Measurements from ENCODE around the gene LCN10. TPM values are rescaled to one million over a fixed set of nuclear protein-coding genes. Genes with fewer than 3 reads are reported as not detected.
A peak's percentile ranks its signal among the peaks of the same experiment; 100 is the strongest.

Gene LCN10
- total RNA-seq, 2 experiments from 2014 or later: 2.6 to 3.2 TPM

GRCh38 chr9:136695955-136696354 lies 46.8 kb downstream of the LCN10 start:
- DNase-seq (no peak), ATAC-seq (no peak)
- ChIA-PET POLR2A (interaction anchor here (1.0 kb wide), 1 partner anchor 32 kb away, joined by 4 read pairs; no protein-coding TSS in a partner anchor), CTCF (interaction anchor here (0.8 to 1.3 kb wide), 3 partner anchors 10 to 208 kb away, joined by 3 read pairs; no protein-coding TSS in a partner anchor)
- Mint-ChIP-seq H3K4me3 (no peak overlapping the region), H3K36me3 (ENCODE audit: low read depth) (no peaks in the 10 kb centered on the region), H3K27me3 (peaks cover 11% of the 10 kb centered on the region), H3K4me1 (ENCODE audit: low read depth) (peaks cover 11% of the 10 kb centered on the region), H3K27ac (no peak overlapping the region), H3K9me3 (no peaks in the 10 kb centered on the region)
- intact Hi-C loops (cut with micrococcal nuclease): no loop called here
- TF ChIP-seq CTCF (IDR thresholded peaks at IDR 0.05): no peak

- no peak overlapping the region for H3K27ac Mint-ChIP-seq
- DNase-seq (no peak), ATAC-seq (no peak)
- TF ChIP-seq CTCF (IDR thresholded peaks at IDR 0.05): no peak
- peaks cover 9% of the 10 kb centered on the region for H3K4me1 Mint-ChIP-seq (ENCODE audit: low read depth)
- intact Hi-C loops (cut with micrococcal nuclease): no loop called here
- CTCF ChIA-PET: interaction anchor here (0.8 to 1.9 kb wide), 4 partner anchors 11 to 211 kb away, joined by 3 to 8 read pairs (median 3); no protein-coding TSS in a partner anchor
- POLR2A ChIA-PET: interaction anchor here (1.0 kb wide), 1 partner anchor 33 kb away, joined by 4 read pairs; no protein-coding TSS in a partner anchor
- H3K9me3 Mint-ChIP-seq: no peaks in the 10 kb centered on the region
- no peak overlapping the region for H3K4me3 Mint-ChIP-seq
- H3K27me3 Mint-ChIP-seq: peaks cover 11% of the 10 kb centered on the region
- H3K36me3 Mint-ChIP-seq (ENCODE audit: low read depth): no peaks in the 10 kb centered on the region
Observed at GRCh38 chr9:136695435-136695895, 47.3 kb downstream of the LCN10 start.

GRCh38 chr9:136694872-136695247 lies 47.9 kb downstream of the LCN10 start:
- H3K4me3 Mint-ChIP-seq: no peak overlapping the region
- intact Hi-C loops (cut with micrococcal nuclease): no loop called here
- no peak for TF ChIP-seq CTCF (IDR thresholded peaks at IDR 0.05)

GRCh38 chr9:136694163-136694871 lies 48.4 kb downstream of the LCN10 start:
- POLR2A ChIA-PET: interaction anchor here (1.4 kb wide), 1 partner anchor 33 kb away, joined by 4 read pairs; no protein-coding TSS in a partner anchor
- CTCF ChIA-PET: interaction anchor here (0.9 to 1.9 kb wide), 4 partner anchors 18 to 210 kb away, joined by 3 to 8 read pairs (median 4); no protein-coding TSS in a partner anchor
- no peak overlapping the region for H3K27ac Mint-ChIP-seq
- H3K4me1 Mint-ChIP-seq (ENCODE audit: low read depth): peaks cover 5% of the 10 kb centered on the region
- peak; percentile 57 for TF ChIP-seq CTCF (IDR thresholded peaks at IDR 0.05)
- intact Hi-C loops (cut with micrococcal nuclease): no loop called here
- DNase-seq: peak; percentile 54
- H3K9me3 Mint-ChIP-seq: no peaks in the 10 kb centered on the region
- ATAC-seq: peak; percentile 75
- H3K4me3 Mint-ChIP-seq: no peak overlapping the region
- no peaks in the 10 kb centered on the region for H3K36me3 Mint-ChIP-seq (ENCODE audit: low read depth)
- peaks cover 9% of the 10 kb centered on the region for H3K27me3 Mint-ChIP-seq

More at GRCh38 chr9:136694872-136695247, 47.9 kb downstream of the LCN10 start:
- Mint-ChIP-seq H3K9me3 (no peaks in the 10 kb centered on the region), H3K27me3 (peaks cover 9% of the 10 kb centered on the region), H3K4me1 (ENCODE audit: low read depth) (peaks cover 5% of the 10 kb centered on the region), H3K36me3 (ENCODE audit: low read depth) (no peaks in the 10 kb centered on the region), H3K27ac (no peak overlapping the region)
- CTCF ChIA-PET: interaction anchor here (1.9 kb wide), 1 partner anchor 211 kb away, joined by 8 read pairs; no protein-coding TSS in a partner anchor
- DNase-seq: no peak
- no peak for ATAC-seq
- POLR2A ChIA-PET: no interaction called here

Data from activated CD8-positive, alpha-beta T cell treated with anti-CD3 and anti-CD28 coated beads for 36 hours (primary cell).